Measurements from ENCODE around the gene SHH.

The SHH gene

DNA sequence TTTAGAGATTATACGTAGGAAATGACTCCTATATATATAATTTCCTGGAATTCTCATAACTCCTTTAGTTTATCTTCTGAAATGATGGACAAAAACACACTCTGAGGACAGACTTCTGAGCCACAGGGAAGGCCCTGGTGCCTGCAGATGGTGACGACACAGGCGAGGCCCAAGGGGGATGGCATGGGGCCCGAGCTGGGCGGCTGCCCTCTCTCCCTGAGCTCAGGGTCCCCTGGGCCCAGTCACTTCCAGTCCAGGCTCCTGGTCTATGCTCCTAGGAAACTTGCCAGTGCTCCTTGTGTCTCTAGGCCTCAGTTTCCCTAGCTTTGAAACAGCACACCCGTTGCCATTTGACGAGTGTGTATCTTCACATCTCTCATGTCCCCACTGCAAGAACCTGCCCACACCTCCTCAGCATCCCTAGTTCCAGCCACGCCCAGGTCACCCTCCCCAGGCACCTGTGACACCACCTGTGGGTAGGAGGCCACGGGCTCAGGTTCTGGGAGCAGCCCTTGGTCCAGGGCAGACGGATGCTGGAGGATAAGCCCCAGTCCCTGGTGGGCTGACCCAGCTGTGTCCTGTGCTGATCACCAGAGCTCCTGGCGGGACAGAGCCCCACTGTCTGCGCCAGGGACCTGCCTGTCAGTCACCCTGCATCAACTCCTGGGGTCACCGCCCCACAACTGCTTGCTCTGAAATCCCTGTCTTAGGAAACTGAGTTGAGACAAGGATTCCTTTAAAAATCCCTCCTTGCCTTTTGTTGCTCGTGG lies 23.4 kb upstream of the SHH start:
- DNase-seq (ENCODE audit: insufficient read length, low spot score) (no peak), FAIRE-seq (no peak)
- TF ChIP-seq POLR2A (IDR thresholded peaks at IDR 0.05; ENCODE audit: low read depth, low read length) (no peak), TAF1 (IDR thresholded peaks at IDR 0.05; ENCODE audit: low read depth, low read length) (no peak), POLR2AphosphoS5 (IDR thresholded peaks at IDR 0.05; ENCODE audit: low read depth, low read length) (no peak), POU2F2 (IDR thresholded peaks at IDR 0.05; ENCODE audit: low read depth, low read length) (no peak), PAX5 (IDR thresholded peaks at IDR 0.05; ENCODE audit: insufficient read depth, low read length, severe bottlenecking) (no peak), SPI1 (IDR thresholded peaks at IDR 0.05; ENCODE audit: low read depth, low read length) (no peak)

DNA sequence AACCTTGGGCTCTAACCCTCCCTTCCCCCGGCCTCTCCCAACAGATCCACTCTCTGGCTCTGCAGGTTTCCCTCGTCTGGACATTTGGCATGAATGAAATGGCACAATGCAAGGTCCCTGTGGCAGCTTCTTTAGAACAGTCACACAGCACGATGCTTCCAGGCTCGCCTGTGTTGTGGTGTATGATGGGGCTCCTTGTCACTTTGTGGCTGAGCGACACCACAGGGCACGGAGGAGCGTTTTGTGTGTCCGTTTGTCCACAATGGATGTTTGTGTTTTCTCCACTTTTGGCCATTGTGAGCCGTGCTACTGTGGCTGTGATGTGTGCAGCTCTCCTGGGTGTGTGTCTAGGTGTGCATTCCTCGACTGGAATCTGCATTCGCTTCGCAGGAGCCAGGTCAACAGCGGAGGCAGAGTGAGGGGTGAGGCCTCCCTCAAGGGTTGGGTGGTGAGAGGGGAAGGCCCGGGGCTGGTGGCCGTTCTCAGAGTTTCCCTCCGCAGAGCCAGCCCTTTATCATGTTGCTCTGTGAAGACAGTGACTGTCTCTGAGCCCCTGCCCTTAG lies 22.3 kb upstream of the SHH start:
- TF ChIP-seq POLR2A (IDR thresholded peaks at IDR 0.05; ENCODE audit: low read depth, low read length): no peak
- no peak for TF ChIP-seq POU2F2 (IDR thresholded peaks at IDR 0.05; ENCODE audit: low read depth, low read length)
- TF ChIP-seq PAX5 (IDR thresholded peaks at IDR 0.05; ENCODE audit: insufficient read depth, low read length, severe bottlenecking): no peak
- TF ChIP-seq TAF1 (IDR thresholded peaks at IDR 0.05; ENCODE audit: low read depth, low read length): no peak
- no peak for TF ChIP-seq POLR2AphosphoS5 (IDR thresholded peaks at IDR 0.05; ENCODE audit: low read depth, low read length)
- no peak for FAIRE-seq
- no peak for DNase-seq (ENCODE audit: insufficient read length, low spot score)

GRCh38 chr7:155833651-155834050 lies 21.4 kb upstream of the SHH start:
- TF ChIP-seq POLR2AphosphoS5 (IDR thresholded peaks at IDR 0.05; ENCODE audit: low read depth, low read length) (no peak), POU2F2 (IDR thresholded peaks at IDR 0.05; ENCODE audit: low read depth, low read length) (no peak), TAF1 (IDR thresholded peaks at IDR 0.05; ENCODE audit: low read depth, low read length) (no peak), PAX5 (IDR thresholded peaks at IDR 0.05; ENCODE audit: insufficient read depth, low read length, severe bottlenecking) (no peak), POLR2A (IDR thresholded peaks at IDR 0.05; ENCODE audit: low read depth, low read length) (no peak), SPI1 (IDR thresholded peaks at IDR 0.05; ENCODE audit: low read depth, low read length) (no peak)
- FAIRE-seq (no peak), DNase-seq (ENCODE audit: insufficient read length, low spot score) (no peak)

DNA sequence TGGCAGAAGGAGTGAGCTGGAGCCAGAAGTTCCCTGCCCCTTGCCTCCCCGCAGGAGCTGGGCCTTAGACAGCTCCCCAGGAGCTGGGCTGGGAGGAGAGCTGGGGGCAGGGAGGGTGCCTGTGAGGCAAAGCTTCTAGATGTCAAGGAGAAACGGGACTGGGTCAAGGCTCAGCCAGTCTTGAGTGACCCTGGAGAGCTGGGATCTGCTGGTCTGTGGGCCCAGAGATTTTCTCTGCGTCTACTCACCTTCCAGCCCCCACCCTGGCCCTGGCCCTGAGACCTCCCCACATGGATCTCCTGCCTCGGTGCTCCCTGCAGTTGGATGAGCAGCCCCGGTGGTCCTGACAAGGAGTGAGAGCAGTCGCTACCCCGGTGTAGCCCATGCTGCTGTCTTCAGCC lies 20.3 kb upstream of the SHH start:
- DNase-seq (ENCODE audit: insufficient read length, low spot score) (no peak), FAIRE-seq (no peak)
- no peak for TF ChIP-seq POLR2A (IDR thresholded peaks at IDR 0.05; ENCODE audit: low read depth, low read length)
- no peak for TF ChIP-seq TAF1 (IDR thresholded peaks at IDR 0.05; ENCODE audit: low read depth, low read length)
- no peak for TF ChIP-seq PAX5 (IDR thresholded peaks at IDR 0.05; ENCODE audit: insufficient read depth, low read length, severe bottlenecking)
- TF ChIP-seq SPI1 (IDR thresholded peaks at IDR 0.05; ENCODE audit: low read depth, low read length): no peak
- no peak for TF ChIP-seq POU2F2 (IDR thresholded peaks at IDR 0.05; ENCODE audit: low read depth, low read length)
- no peak for TF ChIP-seq POLR2AphosphoS5 (IDR thresholded peaks at IDR 0.05; ENCODE audit: low read depth, low read length)

DNA sequence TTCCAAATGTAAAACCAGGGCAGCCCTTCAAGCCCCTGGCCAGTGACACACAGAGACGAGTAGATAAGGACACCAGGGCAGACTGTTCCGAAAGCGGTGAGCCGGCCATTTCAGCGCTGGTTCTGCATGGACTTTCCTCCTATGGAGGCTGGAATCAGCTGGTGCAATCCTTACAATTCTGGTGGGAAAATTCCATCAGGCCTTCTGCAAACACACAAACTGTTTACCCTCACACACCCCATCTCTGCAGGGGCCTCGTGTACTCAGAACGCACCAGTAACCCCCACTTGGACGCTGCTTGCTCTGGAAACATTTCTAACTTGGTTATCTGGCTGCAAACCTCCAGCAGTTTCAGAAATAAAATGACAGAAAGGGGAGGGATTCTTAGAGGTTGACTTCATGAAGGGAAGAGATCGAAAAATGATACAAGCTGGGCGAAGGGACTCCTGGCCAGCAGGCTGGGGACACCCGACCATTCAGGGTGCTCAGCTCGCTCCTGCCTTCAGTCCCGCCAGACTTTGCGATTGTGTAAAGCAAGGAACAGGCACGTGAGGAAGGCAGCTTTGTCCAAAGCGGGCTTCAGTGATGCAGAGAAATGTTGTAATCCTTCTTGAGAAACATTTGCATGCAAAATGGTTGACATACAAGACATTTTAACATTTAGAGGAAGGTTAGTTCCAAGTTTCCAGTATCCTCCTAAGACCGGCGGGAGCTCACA lies 19.7 kb upstream of the SHH start:
- no peak for DNase-seq (ENCODE audit: insufficient read length, low spot score)
- TF ChIP-seq TAF1 (IDR thresholded peaks at IDR 0.05; ENCODE audit: low read depth, low read length): no peak
- FAIRE-seq: no peak

DNA sequence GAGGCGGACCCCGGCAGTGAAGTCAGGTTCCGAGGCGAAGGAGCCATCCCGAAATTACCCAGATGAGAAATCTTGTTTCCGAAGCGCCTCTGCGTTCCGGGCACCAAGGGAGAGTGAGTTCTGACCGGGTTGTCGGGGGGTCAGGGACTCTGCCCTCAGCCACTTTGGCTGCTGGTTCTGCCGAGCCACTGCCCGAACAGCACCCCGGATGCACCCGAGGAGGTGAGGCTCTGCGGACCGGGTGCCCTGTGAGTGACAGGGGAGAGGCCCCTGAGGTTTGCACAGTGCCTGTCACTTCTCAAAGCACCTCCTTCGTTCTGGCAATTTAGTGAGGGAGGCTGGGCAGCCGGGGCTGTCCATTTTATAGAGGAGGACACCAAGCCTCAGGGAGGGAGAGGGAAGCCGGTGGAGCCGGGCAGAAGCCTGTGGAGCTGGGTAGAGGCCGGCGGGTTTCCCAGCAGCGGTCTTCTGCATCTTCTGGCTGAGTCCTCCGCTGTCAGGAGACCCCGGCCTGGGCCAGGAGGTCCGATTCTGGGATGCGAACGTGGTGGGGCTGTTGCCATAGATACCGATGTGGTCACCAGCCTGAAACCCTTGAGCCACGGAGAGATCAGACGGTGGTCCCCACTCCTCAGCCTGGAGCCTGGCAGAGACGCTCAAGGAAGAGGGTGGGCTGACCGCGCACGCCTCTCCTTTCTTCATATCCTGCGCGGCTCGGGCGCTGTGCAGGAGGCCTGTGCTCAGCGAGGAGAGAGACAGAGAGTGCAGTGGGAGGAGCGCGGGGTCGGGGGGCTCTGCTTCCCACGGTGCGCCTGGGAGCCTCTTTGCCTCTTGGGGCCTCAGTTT lies 18.9 kb upstream of the SHH start:
- TF ChIP-seq PAX5 (IDR thresholded peaks at IDR 0.05; ENCODE audit: insufficient read depth, low read length, severe bottlenecking): no peak
- TF ChIP-seq POLR2AphosphoS5 (IDR thresholded peaks at IDR 0.05; ENCODE audit: low read depth, low read length): no peak
- TF ChIP-seq TAF1 (IDR thresholded peaks at IDR 0.05; ENCODE audit: low read depth, low read length): no peak
- no peak for TF ChIP-seq POLR2A (IDR thresholded peaks at IDR 0.05; ENCODE audit: low read depth, low read length)
- no peak for TF ChIP-seq POU2F2 (IDR thresholded peaks at IDR 0.05; ENCODE audit: low read depth, low read length)
- TF ChIP-seq SPI1 (IDR thresholded peaks at IDR 0.05; ENCODE audit: low read depth, low read length): no peak
- DNase-seq (ENCODE audit: insufficient read length, low spot score): no peak
- no peak for FAIRE-seq

DNA sequence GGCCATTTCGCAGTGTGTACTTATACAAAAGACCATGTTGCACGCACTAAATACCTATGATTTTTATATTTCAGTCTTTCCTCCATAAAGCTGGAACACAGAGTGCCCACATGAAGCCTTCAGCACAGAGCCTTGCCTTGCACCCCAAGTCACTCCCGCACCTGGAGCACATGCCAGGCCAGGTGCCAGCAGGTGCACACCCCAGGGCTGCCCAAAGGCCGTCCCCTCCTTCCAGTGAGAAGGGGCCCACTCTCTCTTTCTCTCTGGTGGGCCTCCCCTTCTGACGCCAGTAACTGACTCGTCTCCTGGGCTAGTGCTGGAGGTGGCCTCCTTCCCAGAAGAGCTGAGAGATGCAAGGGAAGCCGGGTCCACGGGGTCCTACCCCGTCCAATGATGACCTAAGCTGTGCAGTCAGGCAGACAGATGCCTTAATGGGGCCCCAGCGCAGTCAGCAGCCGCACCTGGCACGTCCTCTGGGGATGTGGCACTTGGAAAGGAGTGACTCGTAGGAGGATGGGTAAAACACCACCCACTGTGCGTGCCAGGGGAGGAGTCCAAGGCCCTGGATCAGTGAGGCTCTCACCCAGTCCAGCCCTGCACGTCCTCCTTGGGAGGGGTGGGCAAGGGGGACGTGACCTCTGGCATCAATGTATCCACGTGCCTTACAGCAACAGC lies 17.7 kb upstream of the SHH start:
- no peak for FAIRE-seq
- TF ChIP-seq SPI1 (IDR thresholded peaks at IDR 0.05; ENCODE audit: low read depth, low read length) (no peak), PAX5 (IDR thresholded peaks at IDR 0.05; ENCODE audit: insufficient read depth, low read length, severe bottlenecking) (no peak), POLR2AphosphoS5 (IDR thresholded peaks at IDR 0.05; ENCODE audit: low read depth, low read length) (no peak), POLR2A (IDR thresholded peaks at IDR 0.05; ENCODE audit: low read depth, low read length) (no peak), TAF1 (IDR thresholded peaks at IDR 0.05; ENCODE audit: low read depth, low read length) (no peak), POU2F2 (IDR thresholded peaks at IDR 0.05; ENCODE audit: low read depth, low read length) (no peak)
- no peak for DNase-seq (ENCODE audit: insufficient read length, low spot score)

- no peak for DNase-seq (ENCODE audit: insufficient read length, low spot score)
- no peak for FAIRE-seq
- TF ChIP-seq POLR2A (IDR thresholded peaks at IDR 0.05; ENCODE audit: low read depth, low read length) (no peak), TAF1 (IDR thresholded peaks at IDR 0.05; ENCODE audit: low read depth, low read length) (no peak), POU2F2 (IDR thresholded peaks at IDR 0.05; ENCODE audit: low read depth, low read length) (no peak), PAX5 (IDR thresholded peaks at IDR 0.05; ENCODE audit: insufficient read depth, low read length, severe bottlenecking) (no peak), SPI1 (IDR thresholded peaks at IDR 0.05; ENCODE audit: low read depth, low read length) (no peak), POLR2AphosphoS5 (IDR thresholded peaks at IDR 0.05; ENCODE audit: low read depth, low read length) (no peak)
These were observed 13.1 kb upstream of the SHH start for GRCh38 chr7:155825336-155825735.

Data from GM12891 (cell line).